NOMO-1 treated with dmso at 0.1 percent for 144 hours (cell line): ENCODE measurements around the gene SCRN2.

ENCODE experiments used
- DNase-seq: peaks from one replicate; lab custom pipeline; 2025; ENCODE audit not compliant: unreplicated experiment; lab: John Stamatoyannopoulos, UW

Gene SCRN2

GRCh38 chr17:47872019-47872650, 31.1 kb upstream of the SCRN2 start:
- no peak for DNase-seq

GRCh38 chr17:47871048-47871447, 30.0 kb upstream of the SCRN2 start:
- no peak for DNase-seq

GRCh38 chr17:47870056-47870455, 29.0 kb upstream of the SCRN2 start:
- DNase-seq: no peak

- no peak for DNase-seq
Observed at GRCh38 chr17:47869114-47869513, 28.0 kb upstream of the SCRN2 start.

GRCh38 chr17:47867813-47868533, 26.9 kb upstream of the SCRN2 start:
- no peak for DNase-seq

GRCh38 chr17:47866941-47867340, 25.9 kb upstream of the SCRN2 start:
- DNase-seq: no peak

- DNase-seq: peak; percentile 69
Observed at GRCh38 chr17:47864791-47865216, 23.7 kb upstream of the SCRN2 start.

- no peak for DNase-seq
Observed at GRCh38 chr17:47862621-47863440, 21.8 kb upstream of the SCRN2 start.

GRCh38 chr17:47860386-47860785, 19.3 kb upstream of the SCRN2 start:
- DNase-seq: no peak

- peak; percentile 33 for DNase-seq
Observed at GRCh38 chr17:47857551-47858455, 16.7 kb upstream of the SCRN2 start.

GRCh38 chr17:47856830-47857229, 15.8 kb upstream of the SCRN2 start:
- DNase-seq: no peak

GRCh38 chr17:47855737-47856136, 14.7 kb upstream of the SCRN2 start:
- no peak for DNase-seq

GRCh38 chr17:47853616-47854015, 12.5 kb upstream of the SCRN2 start:
- no peak for DNase-seq

GRCh38 chr17:47852113-47852949, 11.3 kb upstream of the SCRN2 start:
- DNase-seq: no peak

GRCh38 chr17:47851764-47852112, 10.7 kb upstream of the SCRN2 start:
- DNase-seq: no peak

- DNase-seq: no peak
Observed at GRCh38 chr17:47850692-47851573, 9.9 kb upstream of the SCRN2 start, which contains the start of gene SP6. Gene SP6 (minus strand): TSS chr17:47851163. CDS start chr17:47848429, 2,734 bp downstream.

GRCh38 chr17:47850373-47850691, 9.3 kb upstream of the SCRN2 start:
- no peak for DNase-seq

GRCh38 chr17:47848198-47848513, 7.1 kb upstream of the SCRN2 start:
- DNase-seq: no peak
